HG03095 (cell line): ENCODE results near the gene PRMT2.

Experiments used
- ATAC-seq: cut with Tn5 transposase; IDR thresholded peaks from one replicate; pipeline ENCODE4 v1.9.1; 2021; ENCODE audit warnings: moderate library complexity; ENCODE audit not compliant: unreplicated experiment

PRMT2 gene

GRCh38 chr21:46635324-46636180, at the start of gene PRMT2:
PRMT2 (plus strand) TSS chr21:46635674; CDS start chr21:46636952, 1,278 bp downstream.
- peak; percentile 83 for ATAC-seq

DNA sequence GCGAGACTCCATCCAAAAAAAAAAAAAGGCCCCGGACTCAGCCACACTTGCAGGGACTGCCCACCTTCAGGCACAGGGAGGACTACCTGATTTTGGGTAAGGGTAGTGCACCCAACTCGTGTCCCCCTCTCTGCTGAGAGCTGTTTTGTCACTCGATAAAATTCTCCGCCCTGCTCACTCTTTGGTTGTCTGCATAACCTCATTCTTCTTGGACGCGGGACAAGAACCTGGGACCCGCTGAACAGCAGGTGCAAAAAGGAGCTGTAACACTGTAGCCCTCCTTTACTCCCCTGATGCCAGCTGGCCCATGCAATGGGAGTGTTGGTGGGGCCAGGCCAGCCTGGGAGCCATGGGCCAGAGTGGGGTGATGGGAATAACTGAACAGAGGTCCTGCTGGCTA, 41.2 kb upstream of the PRMT2 start:
- no peak for ATAC-seq

DNA sequence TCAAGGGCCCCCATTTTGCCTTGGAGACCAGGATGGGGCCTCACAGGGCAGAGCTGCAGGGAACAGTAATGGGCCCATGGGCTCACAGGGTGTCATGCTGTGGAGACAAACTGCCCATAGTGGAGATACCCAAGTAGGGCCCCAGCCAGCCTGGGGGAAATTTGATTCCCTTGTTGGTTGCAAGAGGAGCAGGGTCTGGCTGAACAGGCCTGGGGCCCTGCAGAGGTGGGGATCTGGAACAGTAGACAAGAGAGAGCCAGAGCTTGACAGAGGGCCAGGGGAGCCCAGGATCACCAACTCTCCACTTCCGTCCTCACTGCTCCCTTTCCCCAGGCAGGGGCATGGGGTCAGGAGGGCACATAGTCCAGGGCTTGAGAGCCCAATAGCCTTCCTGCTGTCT, 39.3 kb upstream of the PRMT2 start:
- no peak for ATAC-seq

- no peak for ATAC-seq
These were observed 38.4 kb upstream of the PRMT2 start for GRCh38 chr21:46597031-46597430.

- ATAC-seq = no peak
These were observed 37.6 kb upstream of the PRMT2 start for GRCh38 chr21:46597896-46598343.

- no peak for ATAC-seq
These were observed 36.6 kb upstream of the PRMT2 start for GRCh38 chr21:46598581-46599572.

DNA sequence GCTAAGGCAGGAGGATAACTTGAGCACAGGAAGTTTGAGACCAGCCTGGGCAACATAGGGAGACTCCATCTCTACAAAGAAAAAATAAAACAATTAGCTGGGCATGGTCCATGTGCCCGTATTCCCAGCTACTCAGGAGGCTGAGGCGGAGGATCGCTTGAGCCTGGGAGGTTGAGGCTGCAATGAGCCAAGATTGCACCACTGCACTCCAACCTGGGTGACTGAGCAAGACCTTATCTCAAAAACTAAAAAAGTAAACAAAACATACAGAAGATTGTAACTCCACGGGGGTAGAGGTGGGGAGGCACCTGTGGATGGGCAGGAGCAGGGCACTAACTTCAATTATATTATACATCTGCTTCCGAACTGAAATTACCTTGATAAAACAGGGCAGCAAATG, 35.2 kb upstream of the PRMT2 start:
- no peak for ATAC-seq

- no peak for ATAC-seq
These were observed 34.5 kb upstream of the PRMT2 start for GRCh38 chr21:46600978-46601377.

- no peak for ATAC-seq
These were observed 32.2 kb upstream of the PRMT2 start for GRCh38 chr21:46603228-46603627.

- no peak for ATAC-seq
These were observed 31.0 kb upstream of the PRMT2 start for GRCh38 chr21:46604329-46604974.

DNA sequence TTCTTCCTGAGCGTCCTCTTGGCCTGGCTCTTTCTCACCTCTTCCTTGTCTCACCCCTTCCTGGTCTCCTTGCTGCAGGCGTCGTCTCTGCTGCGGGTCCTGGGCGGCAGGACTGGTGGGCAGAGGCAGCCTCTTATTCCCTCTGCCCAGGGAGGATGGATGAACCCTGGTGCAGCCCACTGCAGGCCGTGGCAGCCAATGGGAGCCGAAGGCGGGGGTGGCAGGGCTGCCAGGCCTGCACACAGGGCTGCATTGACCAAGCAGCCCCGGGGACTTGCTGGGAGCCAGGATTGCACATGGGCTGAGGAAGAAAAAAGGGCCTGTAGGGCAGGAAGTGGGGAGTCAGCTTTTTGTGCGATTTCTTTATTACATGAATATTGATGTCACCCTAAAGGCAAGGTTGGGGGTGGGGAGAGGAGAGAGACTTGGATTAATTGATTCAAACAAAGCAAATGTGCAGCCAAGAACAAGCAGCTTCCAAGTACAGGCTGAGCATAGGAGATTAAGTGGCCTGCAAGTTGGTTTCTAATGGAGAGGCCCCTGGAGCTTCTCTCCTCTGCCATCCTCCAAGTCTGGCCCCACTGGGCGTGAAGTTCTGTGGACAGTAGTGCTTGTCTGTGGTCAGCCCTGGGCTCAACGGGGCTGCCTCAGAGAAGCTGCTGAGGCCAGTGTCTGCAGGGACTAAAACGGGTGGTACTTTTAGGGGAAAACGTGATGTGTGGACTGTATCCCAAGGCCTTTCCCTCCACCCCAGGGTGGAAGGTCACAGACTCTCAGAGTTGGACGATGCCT, 30.3 kb upstream of the PRMT2 start, which contains the start of gene S100B:
Gene S100B (minus strand): TSS at position 108 of the 792 bp plus-strand sequence. CDS start 2,667 bp downstream, outside the sequence.
- ATAC-seq = no peak

- no peak for ATAC-seq
These were observed 29.6 kb upstream of the PRMT2 start for GRCh38 chr21:46605767-46606426.

GRCh38 chr21:46606427-46606813, 29.1 kb upstream of the PRMT2 start:
- ATAC-seq = no peak

DNA sequence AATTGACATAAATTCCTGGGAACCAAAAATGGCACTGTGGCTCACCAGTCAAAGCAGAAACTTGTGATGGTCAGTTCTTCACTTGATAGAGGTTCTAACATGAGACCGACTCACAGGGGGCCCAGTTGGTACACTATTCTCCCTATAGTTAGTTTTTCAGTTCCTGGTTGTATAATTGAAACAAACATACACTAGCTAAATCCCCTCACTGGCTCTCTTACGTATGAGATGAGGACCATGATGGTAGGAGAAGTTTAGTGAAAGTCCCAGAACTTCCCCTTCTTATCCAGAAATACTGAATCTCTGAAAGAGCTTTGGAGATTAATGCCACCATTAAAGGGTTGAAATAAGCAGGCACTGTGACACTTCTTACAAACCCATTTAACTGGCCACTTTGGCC, 27.8 kb upstream of the PRMT2 start:
- ATAC-seq = no peak

DNA sequence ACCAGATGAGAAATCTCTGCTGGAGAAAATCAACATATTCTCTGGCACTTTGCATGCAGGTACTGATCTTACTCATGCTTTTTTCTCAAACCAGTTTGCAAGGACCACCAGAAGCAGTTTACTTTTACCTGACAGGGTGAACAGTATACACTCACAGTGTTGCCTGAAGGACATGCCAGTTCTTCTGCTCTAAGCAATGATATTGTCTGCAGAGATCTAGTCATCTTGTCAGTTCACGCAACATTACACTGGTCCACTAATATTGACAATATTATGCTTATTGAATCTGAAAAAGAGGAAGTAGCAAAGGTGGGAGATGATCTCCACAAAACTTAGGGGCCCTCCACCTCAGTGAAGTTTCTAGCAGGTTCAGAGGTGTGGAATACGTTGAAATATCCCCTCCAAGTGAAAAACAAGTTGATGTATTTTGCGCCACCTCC, 26.8 kb upstream of the PRMT2 start:
- no peak for ATAC-seq

GRCh38 chr21:46610018-46610701, 25.3 kb upstream of the PRMT2 start:
- ATAC-seq = no peak

DNA sequence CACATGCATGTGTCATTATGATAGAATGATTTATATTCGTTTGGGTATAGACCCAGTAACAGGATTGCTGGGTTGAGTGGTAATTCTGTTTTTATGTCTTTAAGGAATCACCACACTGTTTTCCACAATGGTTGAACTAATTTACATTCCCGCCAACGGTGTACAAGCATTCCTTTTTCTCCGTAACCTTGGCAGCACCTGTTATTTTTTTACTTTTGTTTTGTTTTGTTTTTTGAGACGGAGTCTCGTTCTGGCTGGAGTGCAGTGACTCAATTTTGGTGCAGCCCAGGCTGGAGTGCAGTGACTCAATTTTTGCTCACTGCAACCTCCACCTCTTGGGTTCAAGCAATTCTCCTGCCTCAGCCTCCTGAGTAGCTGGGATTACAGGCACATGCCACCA, 22.1 kb upstream of the PRMT2 start:
- no peak for ATAC-seq

DNA sequence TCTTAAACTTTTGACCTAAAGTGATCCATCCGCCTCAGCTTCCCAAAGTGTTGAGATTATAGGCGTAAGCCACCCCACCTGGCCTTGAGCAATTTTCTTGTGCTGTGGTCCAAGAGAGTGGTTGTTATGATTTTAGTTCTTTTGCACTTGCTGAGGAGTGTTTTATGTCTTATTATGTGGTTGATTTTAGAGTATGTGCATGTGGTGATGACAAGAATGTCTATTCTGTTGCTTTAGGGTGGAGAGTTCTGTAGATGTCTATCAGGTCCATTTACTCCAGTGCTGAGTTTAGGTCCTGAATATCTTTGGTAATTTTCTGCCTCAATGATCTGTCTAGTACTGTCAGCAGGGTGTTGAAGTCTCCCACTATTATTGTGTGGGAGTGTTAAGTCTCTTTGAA, 19.4 kb upstream of the PRMT2 start:
- no peak for ATAC-seq

DNA sequence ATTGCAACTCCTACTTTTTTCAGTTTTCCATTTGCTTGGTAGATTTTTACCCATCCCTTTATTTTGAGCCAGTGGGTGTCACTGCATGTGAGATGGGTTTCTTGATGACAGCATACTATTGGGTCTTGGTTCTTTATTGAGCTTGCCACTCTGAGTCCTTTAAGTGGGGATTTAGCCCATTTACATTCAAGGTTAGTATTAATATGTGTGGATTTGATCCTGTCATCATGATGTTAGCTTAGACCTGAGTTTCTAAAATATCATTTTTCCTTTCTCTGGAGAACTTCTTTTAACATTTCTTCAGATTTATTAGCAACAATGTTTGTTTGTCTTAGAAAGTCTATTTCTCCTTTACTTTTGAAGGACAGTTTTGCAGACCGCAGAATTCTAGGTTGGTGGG, 18.8 kb upstream of the PRMT2 start:
- no peak for ATAC-seq
